Hepatocyte (in vitro differentiated cells): ENCODE measurements around the gene CUX1.

ENCODE experiments used
- EZH2 ChIP-seq: fragments of 200-600 bp; sonication (generic); IDR thresholded peaks from 2 replicates; pipeline ENCODE4 v1.6.1; 2016; ENCODE audit warnings: antibody characterized with exemption, mild to moderate bottlenecking, borderline replicate concordance
- EZH2phosphoT487 ChIP-seq: fragments of 200-600 bp; sonication (generic); IDR thresholded peaks from one replicate; pipeline ENCODE4 v1.6.1; 2018; ENCODE audit warnings: antibody characterized with exemption, mild to moderate bottlenecking, low read depth, moderate library complexity; ENCODE audit not compliant: unreplicated experiment, severe bottlenecking
- TF ChIP-seq, protein P1 (sequence below): fragments of 200-600 bp; sonication (generic); IDR thresholded peaks from 2 replicates; pipeline ENCODE4 v1.5.1; 2016; ENCODE audit warnings: antibody characterized with exemption, mild to moderate bottlenecking; ENCODE audit not compliant: poor library complexity

DNA sequence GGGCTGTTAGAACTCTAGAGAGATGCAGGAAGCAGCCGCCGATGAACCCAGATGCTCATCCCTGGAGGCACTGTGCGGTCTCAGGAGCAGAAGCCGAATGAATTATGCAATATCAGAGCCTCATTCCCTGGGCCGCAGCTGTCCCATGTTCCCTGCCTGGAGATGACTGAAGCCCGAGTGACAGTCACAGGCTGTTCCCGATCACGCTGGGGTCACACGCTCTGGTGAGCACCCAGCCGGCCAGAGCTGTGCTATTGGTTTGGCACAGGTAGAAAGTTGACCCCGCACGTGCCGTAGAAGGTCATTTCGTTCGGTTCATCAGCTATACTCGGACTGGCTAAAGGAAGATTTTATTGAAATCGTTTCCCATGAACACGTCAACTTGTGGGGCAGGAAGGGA is 328.7 kb downstream of the CUX1 start:
- TF ChIP-seq, protein P1, sequence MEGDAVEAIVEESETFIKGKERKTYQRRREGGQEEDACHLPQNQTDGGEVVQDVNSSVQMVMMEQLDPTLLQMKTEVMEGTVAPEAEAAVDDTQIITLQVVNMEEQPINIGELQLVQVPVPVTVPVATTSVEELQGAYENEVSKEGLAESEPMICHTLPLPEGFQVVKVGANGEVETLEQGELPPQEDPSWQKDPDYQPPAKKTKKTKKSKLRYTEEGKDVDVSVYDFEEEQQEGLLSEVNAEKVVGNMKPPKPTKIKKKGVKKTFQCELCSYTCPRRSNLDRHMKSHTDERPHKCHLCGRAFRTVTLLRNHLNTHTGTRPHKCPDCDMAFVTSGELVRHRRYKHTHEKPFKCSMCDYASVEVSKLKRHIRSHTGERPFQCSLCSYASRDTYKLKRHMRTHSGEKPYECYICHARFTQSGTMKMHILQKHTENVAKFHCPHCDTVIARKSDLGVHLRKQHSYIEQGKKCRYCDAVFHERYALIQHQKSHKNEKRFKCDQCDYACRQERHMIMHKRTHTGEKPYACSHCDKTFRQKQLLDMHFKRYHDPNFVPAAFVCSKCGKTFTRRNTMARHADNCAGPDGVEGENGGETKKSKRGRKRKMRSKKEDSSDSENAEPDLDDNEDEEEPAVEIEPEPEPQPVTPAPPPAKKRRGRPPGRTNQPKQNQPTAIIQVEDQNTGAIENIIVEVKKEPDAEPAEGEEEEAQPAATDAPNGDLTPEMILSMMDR, result no peak
- TF ChIP-seq EZH2phosphoT487 (no peak), EZH2 (no peak)
